Measurements from ENCODE around the gene CDKN2B.

CDKN2B gene

GRCh38 chr9:22009506-22009867 is 382 bp upstream of the CDKN2B start:
- H3K4me3 ChIP-seq (ENCODE audit: low read depth, low read length) = peak overlapping the region; percentile 88
- DNase-seq (ENCODE audit: low read depth) = no peak
- TF ChIP-seq, protein P1, sequence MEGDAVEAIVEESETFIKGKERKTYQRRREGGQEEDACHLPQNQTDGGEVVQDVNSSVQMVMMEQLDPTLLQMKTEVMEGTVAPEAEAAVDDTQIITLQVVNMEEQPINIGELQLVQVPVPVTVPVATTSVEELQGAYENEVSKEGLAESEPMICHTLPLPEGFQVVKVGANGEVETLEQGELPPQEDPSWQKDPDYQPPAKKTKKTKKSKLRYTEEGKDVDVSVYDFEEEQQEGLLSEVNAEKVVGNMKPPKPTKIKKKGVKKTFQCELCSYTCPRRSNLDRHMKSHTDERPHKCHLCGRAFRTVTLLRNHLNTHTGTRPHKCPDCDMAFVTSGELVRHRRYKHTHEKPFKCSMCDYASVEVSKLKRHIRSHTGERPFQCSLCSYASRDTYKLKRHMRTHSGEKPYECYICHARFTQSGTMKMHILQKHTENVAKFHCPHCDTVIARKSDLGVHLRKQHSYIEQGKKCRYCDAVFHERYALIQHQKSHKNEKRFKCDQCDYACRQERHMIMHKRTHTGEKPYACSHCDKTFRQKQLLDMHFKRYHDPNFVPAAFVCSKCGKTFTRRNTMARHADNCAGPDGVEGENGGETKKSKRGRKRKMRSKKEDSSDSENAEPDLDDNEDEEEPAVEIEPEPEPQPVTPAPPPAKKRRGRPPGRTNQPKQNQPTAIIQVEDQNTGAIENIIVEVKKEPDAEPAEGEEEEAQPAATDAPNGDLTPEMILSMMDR (IDR thresholded peaks at IDR 0.05; ENCODE audit: low read depth, low read length, missing control alignments) = peak; percentile 27
- in situ Hi-C loops (cut with HindIII; ENCODE audit: low sequenced_read_pairs) = loop anchor here (25.0 kb wide), 1 partner anchor 197 kb away; the partner anchor contains the start of gene MTAP

DNA sequence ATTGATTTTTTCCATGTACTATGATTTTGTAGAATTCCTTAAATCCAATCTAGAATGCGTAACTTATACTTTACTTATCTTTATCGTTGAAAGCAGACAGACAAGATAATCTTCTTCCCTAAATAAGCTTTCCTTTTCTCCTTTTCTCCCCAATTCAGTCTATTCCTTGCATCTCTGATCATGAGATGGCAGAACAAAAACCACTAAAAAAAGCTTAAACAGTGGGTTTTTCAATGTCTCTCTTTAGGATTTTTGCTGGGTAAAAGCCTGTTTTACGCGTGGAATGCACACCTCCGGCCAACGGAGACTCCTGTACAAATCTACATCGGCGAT is 755 bp downstream of the CDKN2B start:
- peak overlapping the region; percentile 88 for H3K4me3 ChIP-seq (ENCODE audit: low read depth, low read length)
- in situ Hi-C loops (cut with HindIII; ENCODE audit: low sequenced_read_pairs) = loop anchor here (25.0 kb wide), 1 partner anchor 196 kb away; the partner anchor contains the start of gene MTAP
- TF ChIP-seq, protein P1 (IDR thresholded peaks at IDR 0.05; ENCODE audit: low read depth, low read length, missing control alignments) = no peak
- DNase-seq (ENCODE audit: low read depth) = no peak

DNA sequence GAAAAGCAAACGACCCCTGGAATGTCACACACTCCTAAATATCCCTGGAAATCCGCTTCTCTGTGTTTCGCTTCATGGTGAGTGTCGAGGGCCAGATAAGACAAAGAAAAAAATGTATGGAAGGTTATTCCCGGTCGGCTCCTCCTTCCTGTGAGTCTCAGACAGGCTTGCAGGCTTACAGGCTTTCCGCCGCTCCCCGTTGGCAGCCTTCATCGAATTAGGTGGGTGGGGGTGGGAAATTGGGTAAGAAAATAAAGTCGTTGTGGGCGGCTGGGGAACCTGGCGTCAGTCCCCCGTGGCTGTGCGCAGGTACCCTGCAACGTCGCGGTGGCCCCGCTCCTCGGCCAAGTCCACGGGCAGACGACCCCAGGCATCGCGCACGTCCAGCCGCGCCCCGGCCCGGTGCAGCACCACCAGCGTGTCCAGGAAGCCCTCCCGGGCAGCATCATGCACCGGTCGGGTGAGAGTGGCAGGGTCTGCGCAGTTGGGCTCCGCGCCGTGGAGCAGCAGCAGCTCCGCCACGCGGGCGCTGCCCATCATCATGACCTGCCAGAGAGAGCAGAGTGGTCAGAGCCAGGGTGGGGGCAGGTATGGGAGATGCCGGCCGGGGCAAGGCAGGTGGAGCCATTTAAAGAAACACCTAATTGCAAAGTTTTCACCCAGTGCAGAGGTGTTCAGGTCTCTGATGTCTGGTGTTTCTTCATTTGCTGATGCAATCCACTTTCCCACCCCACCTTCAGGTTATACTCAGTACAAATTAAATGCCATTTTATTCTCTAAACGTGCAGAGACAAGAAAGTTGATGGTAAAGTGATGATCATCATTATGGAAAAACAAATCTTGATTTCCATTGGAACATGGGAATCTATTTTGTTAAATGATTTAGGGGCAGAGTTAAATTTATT is 3.2 kb downstream of the CDKN2B start:
- TF ChIP-seq, protein P1 (IDR thresholded peaks at IDR 0.05; ENCODE audit: low read depth, low read length, missing control alignments) = peak; percentile 7
- H3K4me3 ChIP-seq (ENCODE audit: low read depth, low read length) = peak overlapping the region; percentile 39
- DNase-seq (ENCODE audit: low read depth) = no peak
- in situ Hi-C loops (cut with HindIII; ENCODE audit: low sequenced_read_pairs) = loop anchor here (25.0 kb wide), 1 partner anchor 194 kb away; the partner anchor contains the start of gene MTAP

GRCh38 chr9:22005021-22005701 is 3.9 kb downstream of the CDKN2B start:
- no peak for DNase-seq (ENCODE audit: low read depth)
- H3K4me3 ChIP-seq (ENCODE audit: low read depth, low read length) = peak overlapping the region; percentile 39
- in situ Hi-C loops (cut with HindIII; ENCODE audit: low sequenced_read_pairs) = loop anchor here (25.0 kb wide), 1 partner anchor 193 kb away; the partner anchor contains the start of gene MTAP
- TF ChIP-seq, protein P1 (IDR thresholded peaks at IDR 0.05; ENCODE audit: low read depth, low read length, missing control alignments) = peak; percentile 31

- in situ Hi-C loops (cut with HindIII; ENCODE audit: low sequenced_read_pairs) = loop anchor here (25.0 kb wide), 1 partner anchor 190 kb away; the partner anchor contains the start of gene MTAP
- H3K4me3 ChIP-seq (ENCODE audit: low read depth, low read length) = no peak overlapping the region
- DNase-seq (ENCODE audit: low read depth) = no peak
- TF ChIP-seq, protein P1 (IDR thresholded peaks at IDR 0.05; ENCODE audit: low read depth, low read length, missing control alignments) = no peak
Measured at GRCh38 chr9:22002038-22002437, 7.1 kb downstream of the CDKN2B start.

DNA sequence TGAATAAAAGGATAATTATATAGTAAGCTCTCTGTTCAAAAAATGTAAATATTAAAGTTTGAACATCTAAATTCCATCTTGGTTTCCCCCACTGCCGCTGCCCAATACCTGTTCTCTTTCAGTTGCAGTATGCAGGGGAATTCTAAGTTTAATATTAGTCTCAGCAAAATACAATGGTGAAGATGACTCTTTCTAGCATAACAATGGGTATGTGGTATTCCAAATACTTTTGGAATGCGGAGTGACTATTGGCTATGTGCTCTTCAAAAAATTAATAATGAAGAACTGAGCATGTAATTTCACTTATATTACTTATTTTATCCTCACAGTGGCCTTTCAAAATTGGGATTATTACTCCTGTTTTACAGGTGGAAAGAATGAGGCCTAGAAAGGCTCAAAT is 11.1 kb downstream of the CDKN2B start:
- H3K4me3 ChIP-seq (ENCODE audit: low read depth, low read length) = no peak overlapping the region
- in situ Hi-C loops (cut with HindIII; ENCODE audit: low sequenced_read_pairs) = no loop called here

More for the DNA sequence above, 11.1 kb downstream of the CDKN2B start:
- TF ChIP-seq, protein P1 (IDR thresholded peaks at IDR 0.05; ENCODE audit: low read depth, low read length, missing control alignments) = no peak
- no peak for DNase-seq (ENCODE audit: low read depth)

Measured in astrocyte of the cerebellum (primary cell).